Keratinocyte (primary cell): Measurements from ENCODE around the gene KLHDC4. TPM values are rescaled to one million over a fixed set of nuclear protein-coding genes. Genes with fewer than 3 reads are reported as not detected.

Experiments
- DNase-seq: peaks from one replicate; pipeline ENCODE4 v3.0.0-alpha.2; 2011; ENCODE audit warnings: low read depth, missing footprints, low spot score
- FAIRE-seq: peaks from 2 replicates; lab custom pipeline; 2011; peaks lifted over from hg19 to GRCh38; lab: Jason Lieb, UNC
- H2AFZ ChIP-seq: 2 replicates; pipeline ENCODE4 v1.6.0; 2012; ENCODE audit warnings: low read length, control low read depth, inconsistent platforms; ENCODE audit not compliant: control insufficient read depth
- H3K27ac ChIP-seq: 2 replicates; pipeline ENCODE4 v1.5.1; 2011; ENCODE audit warnings: low read length; ENCODE audit not compliant: control insufficient read depth, insufficient read depth
- H3K27me3 ChIP-seq: 3 replicates; pipeline ENCODE4 v1.6.0; 2011; ENCODE audit warnings: low read length; ENCODE audit not compliant: control insufficient read depth, insufficient read depth; ENCODE audit errors: extremely low read depth
- H3K36me3 ChIP-seq, 2 experiments: 2 replicates in 1 of 2; 3 replicates in 1 of 2; pipeline ENCODE4 v1.5.1; 2011; ENCODE audit warnings: low read length in 2 of 2, mild to moderate bottlenecking in 1 of 2; ENCODE audit not compliant: control insufficient read depth in 2 of 2, insufficient read depth in 2 of 2; ENCODE audit errors: extremely low read depth in 1 of 2
- H3K4me1 ChIP-seq: 3 replicates; pipeline ENCODE4 v1.5.1; 2011; ENCODE audit warnings: low read length; ENCODE audit not compliant: control insufficient read depth, insufficient read depth; ENCODE audit errors: extremely low read depth
- H3K4me2 ChIP-seq: 3 replicates; pipeline ENCODE4 v1.6.0; 2011; ENCODE audit warnings: low read depth, low read length; ENCODE audit not compliant: control insufficient read depth, insufficient read depth; ENCODE audit errors: extremely low read depth
- H3K4me3 ChIP-seq, 3 experiments: fragments of 200-600 bp in 1 of 3; sonication (generic) in 1 of 3; 2 replicates in 2 of 3; 3 replicates in 1 of 3; pipeline ENCODE4 v1.5.1; 2011 to 2016; ENCODE audit warnings: low read length in 3 of 3, mild to moderate bottlenecking in 3 of 3, control low read depth in 2 of 3, inconsistent platforms in 1 of 3, low read depth in 1 of 3, mixed read lengths in 1 of 3, mixed run types in 1 of 3, moderate library complexity in 1 of 3; ENCODE audit not compliant: control insufficient read depth in 2 of 3, insufficient read depth in 2 of 3; ENCODE audit errors: extremely low read depth in 1 of 3
- H3K79me2 ChIP-seq: 2 replicates; pipeline ENCODE4 v1.6.0; 2012; ENCODE audit warnings: low read length; ENCODE audit not compliant: control insufficient read depth, insufficient read depth
- H3K9ac ChIP-seq: 3 replicates; pipeline ENCODE4 v1.6.0; 2011; ENCODE audit warnings: low read length; ENCODE audit not compliant: control insufficient read depth, insufficient read depth; ENCODE audit errors: extremely low read depth
- H3K9me1 ChIP-seq: 3 replicates; pipeline ENCODE4 v1.6.0; 2011; ENCODE audit warnings: low read length; ENCODE audit not compliant: control insufficient read depth, insufficient read depth; ENCODE audit errors: extremely low read depth
- H3K9me3 ChIP-seq: 2 replicates; pipeline ENCODE4 v1.5.1; 2012; ENCODE audit warnings: low read depth, low read length; ENCODE audit not compliant: control insufficient read depth
- H4K20me1 ChIP-seq: 3 replicates; pipeline ENCODE4 v1.6.0; 2011; ENCODE audit warnings: low read length; ENCODE audit not compliant: control insufficient read depth, insufficient read depth; ENCODE audit errors: extremely low read depth
- CTCF ChIP-seq, 3 experiments: IDR thresholded peaks in 1 of 3; conservative IDR thresholded peaks in 1 of 3; optimal IDR thresholded peaks in 1 of 3; 2 replicates in 2 of 3; 3 replicates in 1 of 3; pipeline versions ENCODE3 to v1.5.1; 2011; ENCODE audit warnings: low read length in 3 of 3, mild to moderate bottlenecking in 3 of 3, moderate library complexity in 2 of 3, control low read depth in 1 of 3, inconsistent platforms in 1 of 3; ENCODE audit not compliant: insufficient read depth in 2 of 3; ENCODE audit errors: extremely low read depth in 1 of 3
- EZH2 ChIP-seq: IDR thresholded peaks from one replicate; pipeline ENCODE4 v1.6.1; 2012; ENCODE audit warnings: inconsistent platforms, mild to moderate bottlenecking, low read length, moderate library complexity
- dilution Hi-C: fragments of 300-500 bp; cut with MboI; formaldehyde crosslinking; loops from one replicate; pipeline ENCODE4 v1.7.0; 2020; ENCODE audit warnings: low sequenced_read_pairs; ENCODE audit not compliant: extremely low pct_ligation_motif_present
- polyA plus RNA-seq, 5 experiments: library from polyadenylated mRNA; depleted of rRNA in 3 of 5; stranded (reverse) in 3 of 5; stranded (forward) in 1 of 5; unstranded in 1 of 5; fragments of >200 nt; gene quantifications; 1 replicate in 1 of 5; 2 replicates in 3 of 5; 3 replicates in 1 of 5; pipeline versions ENCODE4 v1.2.1 to v1.2.3, GENCODE V29; 2011 to 2012; ENCODE audit warnings: missing spikeins in 2 of 5, low read depth in 1 of 5, low replicate concordance in 1 of 5

Gene KLHDC4
- polyA plus RNA-seq, 1 donor (not counting 4 experiments of a cell fraction or from before 2014, with no cell fraction given), result 13.4 TPM

- TF ChIP-seq EZH2 (no peak), CTCF (optimal IDR thresholded peaks at IDR 0.05 in 1 of 3, IDR thresholded peaks at IDR 0.05 in 1 of 3, conservative IDR thresholded peaks at IDR 0.05 in 1 of 3; ENCODE audit: extremely low read depth in 1 of 3, insufficient read depth in 2 of 3, low read length in 3 of 3) (no peak)
- Histone ChIP-seq H3K9ac (no peak overlapping the region), H3K4me1 (no peaks in the 10 kb centered on the region), H3K4me3 (no peak overlapping the region), H3K27me3 (no peaks in the 10 kb centered on the region), H3K9me3 (no peaks in the 10 kb centered on the region), H4K20me1 (peaks cover 4% of the 10 kb centered on the region), H3K27ac (no peak overlapping the region), H3K9me1 (no peaks in the 10 kb centered on the region), H3K36me3 (peaks cover 1 to 12% of the 10 kb centered on the region in 2 experiments), H2AFZ (no peak overlapping the region), H3K79me2 (peaks cover 2% of the 10 kb centered on the region), H3K4me2 (no peak overlapping the region)
- dilution Hi-C loops, result no loop called here
- FAIRE-seq (no peak), DNase-seq (no peak)
Observed at GRCh38 chr16:87736008-87736382, 29.8 kb downstream of the KLHDC4 start.

GRCh38 chr16:87735270-87736007 is 30.3 kb downstream of the KLHDC4 start:
- peaks cover 1 to 12% of the 10 kb centered on the region in 2 experiments for H3K36me3 ChIP-seq
- DNase-seq (no peak), FAIRE-seq (no peak)
- no peaks in the 10 kb centered on the region for H3K27me3 ChIP-seq
- no peak for TF ChIP-seq EZH2
- peaks cover 4% of the 10 kb centered on the region for H4K20me1 ChIP-seq
- no peak overlapping the region for H3K4me2 ChIP-seq
- H3K9ac ChIP-seq, result no peak overlapping the region
- no peak overlapping the region for H3K27ac ChIP-seq
- H3K79me2 ChIP-seq, result peaks cover 2% of the 10 kb centered on the region
- no peaks in the 10 kb centered on the region for H3K4me1 ChIP-seq
- no peaks in the 10 kb centered on the region for H3K9me1 ChIP-seq
- H3K9me3 ChIP-seq, result no peaks in the 10 kb centered on the region
- H3K4me3 ChIP-seq, result no peak overlapping the region
- no peak overlapping the region for H2AFZ ChIP-seq
- dilution Hi-C loops, result no loop called here
